ENCODE results near the gene DACT1. TPM values are rescaled to one million over a fixed set of nuclear protein-coding genes. Genes with fewer than 3 reads are reported as not detected.

The DACT1 gene
- total and polyA plus RNA-seq, 10 of the 15 experiments (the other 5 are each of a cell fraction or from before 2014, with no cell fraction given), result 0.13 to 2.9 (median 0.91) TPM

- no peaks in the 10 kb centered on the region for H4K20me1 ChIP-seq (ENCODE audit: control insufficient read depth, insufficient read depth)
- no peaks in the 10 kb centered on the region for H3K9me3 ChIP-seq (replicated peaks; ENCODE audit: control insufficient read depth, insufficient read depth, low read length)
- no peak overlapping the region for H3K4me2 ChIP-seq (ENCODE audit: control insufficient read depth, insufficient read depth)
- TF ChIP-seq E2F8 (IDR thresholded peaks at IDR 0.05; ENCODE audit: low read depth, partially characterized antibody) (no peak), EP300 (IDR thresholded peaks at IDR 0.05; ENCODE audit: borderline replicate concordance in 1 of 2, control insufficient read depth in 1 of 2, low read depth in 2 of 2, low read length in 2 of 2) (no peak), SUZ12 (IDR thresholded peaks at IDR 0.05; ENCODE audit: unreplicated experiment) (no peak), JUND (IDR thresholded peaks at IDR 0.05; ENCODE audit: low read depth, low read length) (no peak)
- intact Hi-C loops (cut with micrococcal nuclease; ENCODE audit: unreplicated experiment), result no loop called here
- in situ Hi-C loops (cut with MboI), result no loop called here
- no peak for ATAC-seq
- no peak overlapping the region for H3K27ac ChIP-seq (ENCODE audit: control insufficient read depth, insufficient read depth)
- H3K79me2 ChIP-seq (ENCODE audit: control insufficient read depth, insufficient read depth, low read length), result no peaks in the 10 kb centered on the region
- BruUV-seq (replicated peaks), result no TSS peak
- CTCF ChIA-PET, result interaction anchor here (1.2 kb wide), 1 partner anchor 107 kb away, joined by 3 read pairs; no protein-coding TSS in a partner anchor
- H3K4me3 ChIP-seq, result no peak overlapping the region
- POLR2A ChIA-PET, result no interaction called here
- no peaks in the 10 kb centered on the region for H3K36me3 ChIP-seq (ENCODE audit: control insufficient read depth in 2 of 2, insufficient read depth in 2 of 2, low read length in 1 of 2)
- no peak for DNase-seq (ENCODE audit: low read depth, low spot score)
- H2AFZ ChIP-seq (ENCODE audit: control insufficient read depth, low read depth, low read length), result no peak overlapping the region
- H3K4me1 ChIP-seq (ENCODE audit: control insufficient read depth, insufficient read depth, low read length), result no peaks in the 10 kb centered on the region
- no peak overlapping the region for H3K9ac ChIP-seq (ENCODE audit: control insufficient read depth, insufficient read depth, low read length)
- RAD21 ChIA-PET (ENCODE audit: unreplicated experiment), result no interaction called here
- FAIRE-seq, result no peak
- H3K27me3 ChIP-seq (replicated peaks in 1 of 2; ENCODE audit: control insufficient read depth in 2 of 2, insufficient read depth in 2 of 2, low read length in 1 of 2), result no peaks in the 10 kb centered on the region
- SMC1A ChIA-PET (ENCODE audit: uncharacterized antibody, unreplicated experiment), result interaction anchor here (1.6 kb wide), 2 partner anchors 7 to 10 kb away, joined by 4 read pairs; no protein-coding TSS in a partner anchor
- 36% methylated on average over 3 of the region's 3 CpGs for WGBS (ENCODE audit: insufficient coverage, insufficient replicate concordance, low lambda C conversion rate, missing lambda C conversion rate)
Observed at GRCh38 chr14:58607952-58608317, 29.8 kb upstream of the DACT1 start.

- FAIRE-seq, result no peak
- Histone ChIP-seq H3K27ac (ENCODE audit: control insufficient read depth, insufficient read depth) (no peak overlapping the region), H3K4me1 (ENCODE audit: control insufficient read depth, insufficient read depth, low read length) (no peaks in the 10 kb centered on the region), H3K36me3 (ENCODE audit: control insufficient read depth in 2 of 2, insufficient read depth in 2 of 2, low read length in 1 of 2) (no peaks in the 10 kb centered on the region), H2AFZ (ENCODE audit: control insufficient read depth, low read depth, low read length) (no peak overlapping the region), H4K20me1 (ENCODE audit: control insufficient read depth, insufficient read depth) (no peaks in the 10 kb centered on the region), H3K9me3 (replicated peaks; ENCODE audit: control insufficient read depth, insufficient read depth, low read length) (no peaks in the 10 kb centered on the region), H3K4me3 (no peak overlapping the region), H3K27me3 (replicated peaks in 1 of 2; ENCODE audit: control insufficient read depth in 2 of 2, insufficient read depth in 2 of 2, low read length in 1 of 2) (no peaks in the 10 kb centered on the region), H3K9ac (ENCODE audit: control insufficient read depth, insufficient read depth, low read length) (no peak overlapping the region), H3K4me2 (ENCODE audit: control insufficient read depth, insufficient read depth) (no peak overlapping the region), H3K79me2 (ENCODE audit: control insufficient read depth, insufficient read depth, low read length) (no peaks in the 10 kb centered on the region)
- 0% methylated on average over 1 of the region's 1 CpG for WGBS (ENCODE audit: insufficient coverage, insufficient replicate concordance, low lambda C conversion rate, missing lambda C conversion rate)
- TF ChIP-seq CHD2 (IDR thresholded peaks at IDR 0.05; ENCODE audit: borderline replicate concordance, low read depth, low read length) (no peak), ELK1 (IDR thresholded peaks at IDR 0.05; ENCODE audit: low read depth, low read length) (no peak), SRF (IDR thresholded peaks at IDR 0.05; ENCODE audit: low read depth in 2 of 2, low read length in 2 of 2) (no peak), CREB1 (IDR thresholded peaks at IDR 0.05; ENCODE audit: low read depth) (no peak), REST (IDR thresholded peaks at IDR 0.05; ENCODE audit: low read depth, low read length) (no peak)
- no peak for ATAC-seq
- ChIA-PET SMC1A (ENCODE audit: uncharacterized antibody, unreplicated experiment) (no interaction called here), RAD21 (ENCODE audit: unreplicated experiment) (no interaction called here), CTCF (no interaction called here), POLR2A (no interaction called here)
- intact Hi-C loops (cut with micrococcal nuclease; ENCODE audit: unreplicated experiment), result no loop called here
- BruUV-seq (replicated peaks), result no TSS peak
- DNase-seq (ENCODE audit: low read depth, low spot score), result no peak
- in situ Hi-C loops (cut with MboI), result no loop called here
Observed at GRCh38 chr14:58617619-58618018, 20.1 kb upstream of the DACT1 start.
